ENCODE measurements around the gene ZNF682. TPM values are rescaled to one million over a fixed set of nuclear protein-coding genes. Genes with fewer than 3 reads are reported as not detected.
A peak's percentile ranks its signal among the peaks of the same experiment; 100 is the strongest.

The ZNF682 gene
- total and polyA plus RNA-seq, 2 of the 13 experiments (the other 11 are each of a cell fraction or from before 2014, with no cell fraction given) = 2.0 to 7.2 TPM

- no peaks in the 10 kb centered on the region for H3K79me2 ChIP-seq (ENCODE audit: insufficient read depth, low read length)
- no peaks in the 10 kb centered on the region for H3K27me3 ChIP-seq (ENCODE audit: control insufficient read depth in 1 of 2, insufficient read depth in 2 of 2, low read length in 2 of 2)
- BruUV-seq (replicated peaks) = no TSS peak
- H3K9me3 ChIP-seq (ENCODE audit: low read length) = peaks cover 47% of the 10 kb centered on the region
- ATAC-seq (no peak), FAIRE-seq (no peak), DNase-seq (ENCODE audit: low spot score) (no peak)
- no peak overlapping the region for H3K4me2 ChIP-seq (ENCODE audit: low read depth, low read length)
- H2AFZ ChIP-seq (ENCODE audit: low read length) = no peak overlapping the region
- H3K9ac ChIP-seq (ENCODE audit: insufficient read depth, low read depth, low read length) = no peak overlapping the region
- no peaks in the 10 kb centered on the region for H3K4me1 ChIP-seq (ENCODE audit: insufficient read depth, low read length)
- in situ Hi-C loops (cut with HindIII; ENCODE audit: extremely low pct_ligation_motif_present, low pct_unique_long_range_greater_than_20kb) (no loop called here), intact Hi-C loops (cut with micrococcal nuclease; ENCODE audit: unreplicated experiment) (no loop called here)
- H3K4me3 ChIP-seq (replicated peaks in 1 of 3; ENCODE audit: insufficient read depth in 1 of 3, low read depth in 2 of 3, low read length in 3 of 3) = no peak overlapping the region
- H3K36me3 ChIP-seq (replicated peaks in 1 of 2; ENCODE audit: control insufficient read depth in 1 of 2, insufficient read depth in 2 of 2, low read length in 2 of 2) = no peaks in the 10 kb centered on the region
- H3K27ac ChIP-seq (ENCODE audit: extremely low read length, insufficient read depth, low read length) = no peak overlapping the region
- ChIA-PET POLR2A (no interaction called here), CTCF (ENCODE audit: low intra/inter-chr PET ratio, low total read pairs) (no interaction called here)
- TF ChIP-seq ZBTB8A (CRISPR knock-in tag; IDR thresholded peaks at IDR 0.05; ENCODE audit: borderline replicate concordance, low read depth) (no peak), ZBTB10 (CRISPR knock-in tag; IDR thresholded peaks at IDR 0.05; ENCODE audit: borderline replicate concordance) (no peak)
- 6% methylated on average over 3 of the region's 3 CpGs for WGBS (ENCODE audit: low lambda C conversion rate)
- no peaks in the 10 kb centered on the region for H4K20me1 ChIP-seq (ENCODE audit: insufficient read depth, low read length)
Observed at GRCh38 chr19:20044663-20045062, 5.4 kb upstream of the ZNF682 start.

- ATAC-seq (peak; percentile 65; the same call in 2 of the 3 replicates), DNase-seq (ENCODE audit: low spot score) (no peak), FAIRE-seq (no peak)
- Histone ChIP-seq H4K20me1 (ENCODE audit: insufficient read depth, low read length) (no peaks in the 10 kb centered on the region), H3K4me2 (ENCODE audit: low read depth, low read length) (peak overlapping the region; percentile 47), H2AFZ (ENCODE audit: low read length) (peak overlapping the region; percentile 44), H3K79me2 (ENCODE audit: insufficient read depth, low read length) (peaks cover 5% of the 10 kb centered on the region), H3K9ac (ENCODE audit: insufficient read depth, low read depth, low read length) (peak overlapping the region; percentile 66), H3K4me1 (ENCODE audit: insufficient read depth, low read length) (peaks cover 16% of the 10 kb centered on the region; the same call in 1 of the 2 replicates), H3K4me3 (replicated peaks in 1 of 3; ENCODE audit: insufficient read depth in 1 of 3, low read depth in 2 of 3, low read length in 3 of 3) (peak overlapping the region; percentile 67 to 75 (median 69)), H3K27ac (ENCODE audit: extremely low read length, insufficient read depth, low read length) (peak overlapping the region; percentile 79), H3K36me3 (replicated peaks in 1 of 2; ENCODE audit: control insufficient read depth in 1 of 2, insufficient read depth in 2 of 2, low read length in 2 of 2) (no peaks in the 10 kb centered on the region), H3K9me3 (ENCODE audit: low read length) (peaks cover 22% of the 10 kb centered on the region; the same call in 1 of the 2 replicates), H3K27me3 (ENCODE audit: control insufficient read depth in 1 of 2, insufficient read depth in 2 of 2, low read length in 2 of 2) (no peaks in the 10 kb centered on the region)
- POLR2A ChIA-PET = interaction anchor here (0.9 to 1.7 kb wide), 5 partner anchors 10 to 262 kb away, joined by 3 to 29 read pairs (median 5); partner anchors contain the start of gene ZNF90
- intact Hi-C loops (cut with micrococcal nuclease; ENCODE audit: unreplicated experiment) = loop anchor here (2.0 kb wide), 1 partner anchor 14 kb away; no protein-coding TSS in a partner anchor
- CTCF ChIA-PET (ENCODE audit: low intra/inter-chr PET ratio, low total read pairs) = no interaction called here
- no TSS peak for BruUV-seq (replicated peaks)
- WGBS (ENCODE audit: low lambda C conversion rate) = 14% methylated on average over 8 of the region's 26 CpGs
- in situ Hi-C loops (cut with HindIII; ENCODE audit: extremely low pct_ligation_motif_present, low pct_unique_long_range_greater_than_20kb) = no loop called here
- TF ChIP-seq ZNF512B (CRISPR knock-in tag; IDR thresholded peaks at IDR 0.05; ENCODE audit: borderline replicate concordance) (no peak), PTBP1 (IDR thresholded peaks at IDR 0.05; ENCODE audit: low read depth, low read length, poor library complexity, severe bottlenecking) (no peak), NFE2L2 (IDR thresholded peaks at IDR 0.05; ENCODE audit: low read length) (no peak), EZH2 (conservative IDR thresholded peaks at IDR 0.05; ENCODE audit: low read depth, low read length) (no peak), ATRX (CRISPR knock-in tag; IDR thresholded peaks at IDR 0.05; ENCODE audit: borderline replicate concordance) (no peak), MLX (CRISPR knock-in tag; IDR thresholded peaks at IDR 0.05) (no peak), ZNF296 (CRISPR knock-in tag; conservative IDR thresholded peaks at IDR 0.05) (no peak)
Observed at GRCh38 chr19:20038358-20039202, 725 bp downstream of the ZNF682 start.

Data from HepG2 (cell line).